Osteocyte (in vitro differentiated cells): Measurements from ENCODE around the gene CLHC1. TPM values are rescaled to one million over a fixed set of nuclear protein-coding genes. Genes with fewer than 3 reads are reported as not detected.
"Not testable (repeated sequence)": the region's sequence is repeated elsewhere in the genome, so short reads cannot be mapped to it uniquely, and the experiment has no call there.

ENCODE experiments used
- DNase-seq: peaks from one replicate; pipeline ENCODE4 v3.0.0; 2021; ENCODE audit warnings: mixed read lengths; ENCODE audit not compliant: unreplicated experiment; ENCODE audit errors: extremely low spot score
- H3K27ac Mint-ChIP-seq: one replicate; pipeline ENCODE4 v1.8.0; 2021; ENCODE audit warnings: mild to moderate bottlenecking, mixed read lengths; ENCODE audit not compliant: unreplicated experiment
- H3K27me3 Mint-ChIP-seq: one replicate; pipeline ENCODE4 v1.8.0; 2021; ENCODE audit warnings: mixed read lengths; ENCODE audit not compliant: unreplicated experiment
- H3K36me3 Mint-ChIP-seq: one replicate; pipeline ENCODE4 v1.8.0; 2021; ENCODE audit warnings: mixed read lengths; ENCODE audit not compliant: unreplicated experiment
- H3K4me1 Mint-ChIP-seq: one replicate; pipeline ENCODE4 v1.8.0; 2021; ENCODE audit warnings: mixed read lengths; ENCODE audit not compliant: unreplicated experiment
- H3K4me3 Mint-ChIP-seq: one replicate; pipeline ENCODE4 v1.8.0; 2021; ENCODE audit warnings: mild to moderate bottlenecking, moderate library complexity, mixed read lengths; ENCODE audit not compliant: unreplicated experiment
- H3K9me3 Mint-ChIP-seq: one replicate; pipeline ENCODE4 v1.8.0; 2021; ENCODE audit warnings: mixed read lengths; ENCODE audit not compliant: unreplicated experiment
- total RNA-seq: library from RNA; stranded (reverse); gene quantifications from 2 replicates; pipeline ENCODE4 v1.2.1, GENCODE V29; 2021
- TF ChIP-seq, protein P1 (sequence below): fragments of 200-600 bp; sonication (generic); IDR thresholded peaks from 2 replicates; pipeline ENCODE4 v1.5.0; 2021; ENCODE audit warnings: antibody characterized with exemption, mild to moderate bottlenecking, moderate library complexity

CLHC1 gene
- total RNA-seq, 1 donor from 2014 or later: 23.5 TPM

DNA sequence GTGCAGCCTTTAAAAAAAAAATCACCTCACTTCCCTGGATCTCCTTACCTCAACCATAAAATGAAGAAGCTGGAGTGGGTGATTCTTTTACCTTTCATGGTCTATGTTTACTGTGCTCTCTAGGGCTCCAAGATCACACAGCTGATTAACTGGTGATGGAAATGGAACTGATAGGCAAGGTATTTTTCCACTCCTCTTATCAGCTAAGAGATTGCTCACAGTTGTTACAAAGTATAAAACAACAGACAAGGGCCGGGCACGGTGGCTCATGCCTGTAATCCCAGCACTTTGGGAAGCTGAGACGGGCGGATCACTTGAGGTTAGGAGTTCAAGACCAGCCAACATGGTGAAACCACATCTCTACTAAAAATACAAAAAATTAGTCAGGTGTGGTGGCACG is 14.9 kb upstream of the CLHC1 start:
- Mint-ChIP-seq H3K27me3 (no peaks in the 10 kb centered on the region), H3K4me3 (no peak overlapping the region), H3K9me3 (no peaks in the 10 kb centered on the region), H3K36me3 (peaks cover 26% of the 10 kb centered on the region), H3K27ac (no peak overlapping the region), H3K4me1 (no peaks in the 10 kb centered on the region)
- no peak for DNase-seq
- TF ChIP-seq, protein P1, sequence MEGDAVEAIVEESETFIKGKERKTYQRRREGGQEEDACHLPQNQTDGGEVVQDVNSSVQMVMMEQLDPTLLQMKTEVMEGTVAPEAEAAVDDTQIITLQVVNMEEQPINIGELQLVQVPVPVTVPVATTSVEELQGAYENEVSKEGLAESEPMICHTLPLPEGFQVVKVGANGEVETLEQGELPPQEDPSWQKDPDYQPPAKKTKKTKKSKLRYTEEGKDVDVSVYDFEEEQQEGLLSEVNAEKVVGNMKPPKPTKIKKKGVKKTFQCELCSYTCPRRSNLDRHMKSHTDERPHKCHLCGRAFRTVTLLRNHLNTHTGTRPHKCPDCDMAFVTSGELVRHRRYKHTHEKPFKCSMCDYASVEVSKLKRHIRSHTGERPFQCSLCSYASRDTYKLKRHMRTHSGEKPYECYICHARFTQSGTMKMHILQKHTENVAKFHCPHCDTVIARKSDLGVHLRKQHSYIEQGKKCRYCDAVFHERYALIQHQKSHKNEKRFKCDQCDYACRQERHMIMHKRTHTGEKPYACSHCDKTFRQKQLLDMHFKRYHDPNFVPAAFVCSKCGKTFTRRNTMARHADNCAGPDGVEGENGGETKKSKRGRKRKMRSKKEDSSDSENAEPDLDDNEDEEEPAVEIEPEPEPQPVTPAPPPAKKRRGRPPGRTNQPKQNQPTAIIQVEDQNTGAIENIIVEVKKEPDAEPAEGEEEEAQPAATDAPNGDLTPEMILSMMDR: no peak

DNA sequence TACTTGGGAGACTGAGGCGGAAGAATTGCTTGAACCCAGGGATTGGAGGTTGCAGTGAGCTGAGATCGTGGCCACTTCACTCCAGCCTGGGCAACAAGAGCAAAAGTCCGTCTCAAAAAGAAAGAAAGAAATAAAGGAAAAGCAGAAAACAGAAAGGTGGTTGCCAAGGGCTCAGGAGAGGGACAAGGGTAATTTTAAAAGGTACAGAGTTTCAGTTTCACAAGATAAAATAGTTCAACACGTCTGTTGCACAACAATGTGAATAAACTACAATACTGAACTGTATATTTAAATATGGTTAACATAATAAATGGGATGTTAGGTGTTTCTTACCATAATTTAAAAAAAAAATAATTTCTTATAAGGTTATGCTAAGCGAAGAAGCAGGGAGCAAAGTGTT is 13.3 kb upstream of the CLHC1 start:
- TF ChIP-seq, protein P1: no peak
- DNase-seq: no peak
- Mint-ChIP-seq H3K4me1 (no peaks in the 10 kb centered on the region), H3K9me3 (no peaks in the 10 kb centered on the region), H3K36me3 (peaks cover 25% of the 10 kb centered on the region), H3K27me3 (no peaks in the 10 kb centered on the region), H3K27ac (no peak overlapping the region), H3K4me3 (no peak overlapping the region)

DNA sequence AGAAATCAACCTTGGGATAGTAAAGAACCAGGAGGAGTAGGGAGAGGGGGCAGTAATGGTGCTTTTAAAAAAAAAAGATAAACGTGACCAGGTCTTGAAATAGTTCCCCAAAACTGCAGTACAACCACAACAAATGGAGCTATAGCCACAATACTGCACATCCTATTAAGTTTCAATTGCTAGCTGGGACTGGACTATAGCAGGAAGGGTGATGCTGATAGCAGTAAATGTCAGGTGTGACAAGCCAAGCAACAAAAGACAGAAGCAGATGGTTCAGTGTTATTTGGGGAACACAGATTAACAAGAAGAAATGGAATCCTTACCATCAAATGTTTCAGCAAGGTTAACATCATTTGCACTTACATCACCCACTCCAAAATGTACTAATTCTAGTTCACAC is 10.5 kb upstream of the CLHC1 start:
- Mint-ChIP-seq H3K9me3 (no peaks in the 10 kb centered on the region), H3K27me3 (no peaks in the 10 kb centered on the region), H3K4me3 (no peak overlapping the region), H3K27ac (no peak overlapping the region), H3K36me3 (peaks cover 24% of the 10 kb centered on the region), H3K4me1 (no peaks in the 10 kb centered on the region)
- TF ChIP-seq, protein P1: no peak
- no peak for DNase-seq

DNA sequence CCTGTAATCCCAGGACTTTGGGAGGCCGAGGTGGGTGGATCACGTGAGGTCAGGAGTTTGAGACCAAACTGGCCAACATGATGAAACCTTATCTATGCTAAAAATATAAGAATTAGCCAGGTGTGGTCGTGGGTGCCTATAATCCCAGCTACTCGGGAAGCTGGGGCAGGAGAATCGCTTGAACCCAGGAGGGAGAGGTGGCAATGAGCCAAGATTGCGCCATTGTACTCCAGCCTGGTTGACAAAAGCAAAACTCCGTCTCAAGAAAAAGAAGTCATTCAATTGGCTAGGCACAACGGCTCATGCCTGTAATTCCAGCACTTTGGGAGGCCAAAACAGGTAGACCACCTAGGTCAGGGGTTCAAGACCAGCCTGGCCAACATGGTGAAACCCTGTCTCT is 9.5 kb upstream of the CLHC1 start:
- H3K4me1 Mint-ChIP-seq, DNase-seq, H3K9me3 Mint-ChIP-seq, H3K27ac Mint-ChIP-seq, H3K4me3 Mint-ChIP-seq, H3K27me3 Mint-ChIP-seq: not testable (repeated sequence)
- H3K36me3 Mint-ChIP-seq: peaks cover 20% of the 10 kb centered on the region

DNA sequence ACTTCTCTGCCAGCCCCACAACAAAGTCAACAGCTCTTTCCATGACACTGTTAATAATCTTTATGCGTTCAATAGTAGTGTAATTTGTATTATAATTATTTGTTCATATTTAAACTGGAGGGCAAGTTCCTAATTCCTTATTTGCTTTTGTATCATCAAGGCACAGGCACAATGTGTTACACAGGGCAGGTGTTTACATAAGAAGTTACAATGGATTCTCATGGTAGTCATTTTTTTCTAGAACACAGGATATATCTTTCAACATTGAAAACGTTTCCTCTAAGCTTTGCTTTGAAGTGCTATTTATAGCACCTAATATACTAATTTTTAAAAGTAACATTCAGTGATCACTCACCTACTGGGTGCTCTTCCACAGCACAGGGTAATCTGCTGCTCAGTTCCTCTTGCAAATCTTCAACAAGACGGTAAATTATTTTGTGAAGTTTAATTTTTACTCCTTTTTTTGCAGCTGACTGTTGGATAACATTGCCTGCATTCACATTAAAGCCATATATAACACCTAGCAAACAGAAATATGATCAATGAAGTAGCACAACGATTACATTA is 7.6 kb upstream of the CLHC1 start:
- DNase-seq: no peak
- H3K27ac Mint-ChIP-seq: no peak overlapping the region
- H3K9me3 Mint-ChIP-seq: no peaks in the 10 kb centered on the region
- H3K36me3 Mint-ChIP-seq: peaks cover 22% of the 10 kb centered on the region
- no peak overlapping the region for H3K4me3 Mint-ChIP-seq
- TF ChIP-seq, protein P1: no peak
- peaks cover 2% of the 10 kb centered on the region for H3K4me1 Mint-ChIP-seq
- H3K27me3 Mint-ChIP-seq: no peaks in the 10 kb centered on the region
